GM18505 (cell line): ENCODE measurements around the gene HPCAL4.

Experiments used
- ATAC-seq: cut with Tn5 transposase; IDR thresholded peaks from one replicate; pipeline ENCODE4 v1.9.1; 2021; ENCODE audit not compliant: unreplicated experiment
- POLR2A ChIP-seq: IDR thresholded peaks from 4 replicates; pipeline ENCODE4 v1.6.1; 2011; ENCODE audit warnings: borderline replicate concordance; ENCODE audit not compliant: insufficient read depth, insufficient read length; ENCODE audit errors: extremely low read depth

Gene HPCAL4

GRCh38 chr1:39632682-39633417 is 58.4 kb downstream of the HPCAL4 start:
- no peak for ATAC-seq
- no peak for TF ChIP-seq POLR2A

GRCh38 chr1:39632323-39632681 is 58.9 kb downstream of the HPCAL4 start:
- no peak for TF ChIP-seq POLR2A

DNA sequence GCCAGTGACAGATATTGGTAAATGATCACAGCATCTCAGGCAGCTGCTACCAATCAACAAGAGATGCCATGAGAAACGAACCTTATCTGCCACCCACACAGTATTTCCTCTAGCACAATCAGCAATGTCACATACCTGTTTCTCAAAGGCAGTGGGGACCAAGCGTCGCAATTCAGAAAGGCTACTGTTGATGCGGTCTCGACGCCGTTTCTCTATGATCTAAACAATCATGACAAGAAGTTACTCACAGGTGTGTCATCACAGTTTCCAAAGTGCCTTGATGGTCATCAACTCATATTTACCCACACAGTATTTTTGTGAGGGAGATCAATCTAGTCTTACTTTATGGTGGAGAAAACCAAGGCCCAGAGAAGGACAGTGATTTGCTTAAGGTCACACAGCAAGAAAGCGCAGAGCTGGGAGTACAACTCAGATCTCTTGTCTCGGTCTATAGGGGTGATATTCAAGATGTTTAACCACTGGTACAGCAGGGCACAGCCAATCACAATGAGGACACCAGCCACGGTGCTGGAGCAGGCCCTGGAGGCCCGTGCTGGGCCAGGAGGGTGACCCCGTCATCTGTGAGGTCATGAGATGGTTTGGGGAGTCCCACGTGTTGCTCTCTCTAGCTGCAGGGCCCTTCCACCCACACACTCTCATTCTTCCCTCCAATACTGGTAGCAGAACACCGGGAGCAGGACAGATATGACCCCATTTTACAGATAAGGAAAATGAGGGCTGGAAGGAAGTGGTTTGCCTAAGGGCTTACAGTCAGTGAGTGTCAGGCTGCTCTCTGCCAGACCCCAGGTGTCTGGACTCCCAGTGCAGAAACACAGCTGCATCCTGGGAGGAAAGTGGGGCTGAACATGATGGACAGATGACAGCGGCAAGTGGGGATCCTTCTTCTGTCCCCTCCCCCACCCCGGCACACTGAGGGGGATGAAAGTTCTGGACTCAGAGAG is 59.6 kb downstream of the HPCAL4 start:
- no peak for TF ChIP-seq POLR2A
- ATAC-seq, result no peak

More at GRCh38 chr1:39632323-39632681, 58.9 kb downstream of the HPCAL4 start:
- ATAC-seq, result no peak

GRCh38 chr1:39628807-39629350 is 62.4 kb downstream of the HPCAL4 start:
- no peak for TF ChIP-seq POLR2A
- ATAC-seq, result no peak
